SU-DHL-6 (cell line): Measurements from ENCODE around the gene C12orf60.

Experiments used
- H2AFZ ChIP-seq: fragments of 200-600 bp; sonication (generic); 2 replicates; pipeline ENCODE4 v1.6.1; 2014; ENCODE audit warnings: low read depth, mild to moderate bottlenecking, moderate library complexity, mixed read lengths, antibody characterized with exemption, low read length; ENCODE audit not compliant: severe bottlenecking
- H3F3A ChIP-seq: fragments of 200-600 bp; shearing (Covaris generic); 2 replicates; pipeline ENCODE4 v1.6.0; 2016; ENCODE audit warnings: antibody characterized with exemption, mild to moderate bottlenecking; ENCODE audit not compliant: insufficient read depth
- H3K27ac ChIP-seq: fragments of 200-600 bp; sonication (generic); 2 replicates; pipeline ENCODE4 v1.5.1; 2016; ENCODE audit warnings: low read depth, mild to moderate bottlenecking, low read length, moderate library complexity, mixed read lengths
- H3K27me3 ChIP-seq: fragments of 200-600 bp; sonication (generic), shearing (Covaris generic); 2 replicates; pipeline ENCODE4 v1.6.0; 2014; ENCODE audit warnings: mild to moderate bottlenecking, low read length
- H3K36me3 ChIP-seq: fragments of 200-600 bp; sonication (generic); 2 replicates; pipeline ENCODE4 v1.6.1; 2014; ENCODE audit warnings: mild to moderate bottlenecking, low read length, mixed read lengths
- H3K4me2 ChIP-seq: fragments of 300-600, 200-600 bp; shearing (Covaris generic), sonication (generic); 2 replicates; pipeline ENCODE4 v1.6.0; 2014; ENCODE audit warnings: low read length, low read depth, mild to moderate bottlenecking; ENCODE audit not compliant: poor library complexity, severe bottlenecking
- H3K4me3 ChIP-seq: fragments of 200-600 bp; sonication (generic); 2 replicates; pipeline ENCODE4 v1.5.1; 2014; ENCODE audit warnings: antibody characterized with exemption, low read length, mild to moderate bottlenecking, mixed read lengths; ENCODE audit not compliant: insufficient read depth, poor library complexity, severe bottlenecking
- H3K79me2 ChIP-seq: fragments of 200-600 bp; sonication (generic); 2 replicates; pipeline ENCODE4 v1.6.1; 2014; ENCODE audit warnings: mild to moderate bottlenecking, low read length, moderate library complexity; ENCODE audit not compliant: insufficient read depth
- H3K9ac ChIP-seq: fragments of 200-600 bp; sonication (generic); 2 replicates; pipeline ENCODE4 v1.7.0; 2014; ENCODE audit warnings: mild to moderate bottlenecking, low read length
- H3K9me2 ChIP-seq: fragments of 200-600 bp; sonication (generic); replicated peaks from 2 replicates; pipeline ENCODE4 v1.6.1; 2014; ENCODE audit warnings: low read length; ENCODE audit not compliant: insufficient read depth
- H3K9me3 ChIP-seq: fragments of 200-600 bp; sonication (generic); 2 replicates; pipeline ENCODE4 v1.6.1; 2014; ENCODE audit warnings: low read length, mixed read lengths; ENCODE audit not compliant: insufficient read depth
- H4K20me1 ChIP-seq: fragments of 200-600 bp; sonication (generic); 2 replicates; pipeline ENCODE4 v1.6.1; 2014; ENCODE audit warnings: low read depth, mild to moderate bottlenecking, antibody characterized with exemption, low read length, moderate library complexity, mixed read lengths
- CTCF ChIP-seq: fragments of 200-600 bp; sonication (generic); IDR thresholded peaks from one replicate; pipeline ENCODE4 v1.5.1; 2017; ENCODE audit warnings: antibody characterized with exemption, mild to moderate bottlenecking, low read length, moderate library complexity; ENCODE audit not compliant: insufficient read depth, poor library complexity, severe bottlenecking
- EZH2phosphoT487 ChIP-seq: fragments of 200-600 bp; sonication (generic), shearing (Covaris generic); conservative IDR thresholded peaks from 2 replicates; pipeline ENCODE4 v1.6.1; 2018; ENCODE audit warnings: mild to moderate bottlenecking, antibody characterized with exemption, low read length, moderate library complexity, mixed read lengths

Gene C12orf60

GRCh38 chr12:14833336-14833735 lies 29.9 kb downstream of the C12orf60 start:
- Histone ChIP-seq H3K9ac (no peak overlapping the region), H3F3A (no peaks in the 10 kb centered on the region), H3K27ac (no peak overlapping the region), H3K9me2 (no peaks in the 10 kb centered on the region), H4K20me1 (no peaks in the 10 kb centered on the region), H3K27me3 (no peaks in the 10 kb centered on the region), H3K36me3 (no peaks in the 10 kb centered on the region), H3K4me2 (no peak overlapping the region), H3K9me3 (no peaks in the 10 kb centered on the region), H2AFZ (no peak overlapping the region), H3K79me2 (no peaks in the 10 kb centered on the region), H3K4me3 (no peak overlapping the region)
- TF ChIP-seq EZH2phosphoT487: no peak
- no peak for TF ChIP-seq CTCF

GRCh38 chr12:14833952-14834351 lies 30.5 kb downstream of the C12orf60 start:
- no peaks in the 10 kb centered on the region for H3F3A ChIP-seq
- no peaks in the 10 kb centered on the region for H4K20me1 ChIP-seq
- H3K79me2 ChIP-seq: no peaks in the 10 kb centered on the region
- H3K27me3 ChIP-seq: no peaks in the 10 kb centered on the region
- H3K9me2 ChIP-seq: no peaks in the 10 kb centered on the region
- H3K9me3 ChIP-seq: no peaks in the 10 kb centered on the region
- no peaks in the 10 kb centered on the region for H3K36me3 ChIP-seq
- H2AFZ ChIP-seq: no peak overlapping the region
- no peak for TF ChIP-seq CTCF
- no peak for TF ChIP-seq EZH2phosphoT487
- no peak overlapping the region for H3K27ac ChIP-seq
- H3K9ac ChIP-seq: no peak overlapping the region
- H3K4me2 ChIP-seq: no peak overlapping the region
- no peak overlapping the region for H3K4me3 ChIP-seq

- no peak overlapping the region for H3K4me3 ChIP-seq
- no peaks in the 10 kb centered on the region for H3K9me3 ChIP-seq
- no peaks in the 10 kb centered on the region for H3K9me2 ChIP-seq
- no peak overlapping the region for H2AFZ ChIP-seq
- no peaks in the 10 kb centered on the region for H3F3A ChIP-seq
- TF ChIP-seq EZH2phosphoT487 (no peak), CTCF (no peak)
- no peaks in the 10 kb centered on the region for H3K27me3 ChIP-seq
- no peak overlapping the region for H3K9ac ChIP-seq
- H4K20me1 ChIP-seq: no peaks in the 10 kb centered on the region
- H3K27ac ChIP-seq: no peak overlapping the region
- H3K79me2 ChIP-seq: no peaks in the 10 kb centered on the region
- no peak overlapping the region for H3K4me2 ChIP-seq
- no peaks in the 10 kb centered on the region for H3K36me3 ChIP-seq
Observed at GRCh38 chr12:14834509-14834908, 31.0 kb downstream of the C12orf60 start.
